Measurements from ENCODE around the gene KIF18A.
"Not testable (repeated sequence)": the region's sequence is repeated elsewhere in the genome, so short reads cannot be mapped to it uniquely, and the experiment has no call there.

- not testable (repeated sequence) for TF ChIP-seq HCFC1 (IDR thresholded peaks at IDR 0.05; ENCODE audit: low read depth, low read length); NR1H2 (CRISPR knock-in tag; IDR thresholded peaks at IDR 0.05); REST (IDR thresholded peaks at IDR 0.05; ENCODE audit: borderline replicate concordance); REST (CRISPR knock-in tag; IDR thresholded peaks at IDR 0.05; ENCODE audit: low read depth); ZNF23 (CRISPR knock-in tag; IDR thresholded peaks at IDR 0.05); ETV6 (IDR thresholded peaks at IDR 0.05; ENCODE audit: borderline replicate concordance in 1 of 2, low read depth in 2 of 2, low read length in 1 of 2); ETV6 (CRISPR knock-in tag; IDR thresholded peaks at IDR 0.05; ENCODE audit: borderline replicate concordance)
These were observed 5.7 kb downstream of the KIF18A start for GRCh38 chr11:28102300-28102699.

Measured in K562 (cell line).